ENCODE results near the gene DDX18.
"Not testable (repeated sequence)": the region's sequence is repeated elsewhere in the genome, so short reads cannot be mapped to it uniquely, and the experiment has no call there.

The DDX18 gene

GRCh38 chr2:117814417-117815264 is at the start of gene DDX18:
Gene DDX18 (plus strand): TSS chr2:117814691. CDS start chr2:117814778, 87 bp downstream.
- Mint-ChIP-seq H3K36me3 (ENCODE audit: low read depth) (peaks cover 49% of the 10 kb centered on the region), H3K9me3 (no peaks in the 10 kb centered on the region)

GRCh38 chr2:117770730-117771129 is 43.8 kb upstream of the DDX18 start:
- peaks cover 14% of the 10 kb centered on the region for H3K27me3 Mint-ChIP-seq
- no peaks in the 10 kb centered on the region for H3K9me3 Mint-ChIP-seq
- H3K36me3 Mint-ChIP-seq (ENCODE audit: low read depth): no peaks in the 10 kb centered on the region
- H3K4me1 Mint-ChIP-seq (ENCODE audit: low read depth): no peaks in the 10 kb centered on the region
- no peak overlapping the region for H3K27ac Mint-ChIP-seq
- H3K4me3 Mint-ChIP-seq: no peak overlapping the region

More at GRCh38 chr2:117814417-117815264, at the start of gene DDX18:
- Mint-ChIP-seq H3K4me3 (peak within 1 kb of the TSS; percentile 86), H3K4me1 (ENCODE audit: low read depth) (peaks cover 46% of the 10 kb centered on the region), H3K27ac (peak within 1 kb of the TSS; percentile 94), H3K27me3 (no peaks in the 10 kb centered on the region)

DNA sequence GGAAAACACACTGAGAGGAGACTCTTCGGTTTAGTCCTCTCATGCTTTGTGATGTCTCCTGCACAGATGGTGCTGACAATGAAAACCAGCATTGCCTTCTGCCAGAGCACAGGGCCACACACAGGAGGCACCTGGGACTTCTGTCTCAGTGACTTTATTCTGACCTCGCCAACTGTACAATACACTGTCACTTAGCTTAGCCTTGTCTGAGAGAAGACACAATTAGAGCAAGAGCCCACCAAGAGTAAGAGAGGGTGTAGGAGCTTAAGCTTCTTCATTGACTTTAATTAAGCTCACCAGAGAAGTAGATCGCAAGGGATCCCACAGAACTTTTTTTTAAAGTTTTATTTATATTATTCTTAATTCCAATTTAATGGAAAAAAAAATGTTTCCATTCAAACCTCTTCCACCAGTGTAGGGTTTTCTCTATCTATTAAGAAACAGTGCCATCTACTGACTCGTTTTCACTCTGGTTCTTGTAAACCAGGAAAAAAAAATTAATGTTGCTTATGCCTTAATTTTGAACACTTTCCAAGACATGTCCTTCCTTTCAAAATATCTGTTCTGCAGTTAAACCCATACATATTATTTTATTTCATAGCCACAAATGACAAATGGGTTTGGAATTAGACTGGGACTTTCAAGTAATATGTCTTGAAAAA is 42.4 kb upstream of the DDX18 start:
- Mint-ChIP-seq H3K36me3 (ENCODE audit: low read depth) (no peaks in the 10 kb centered on the region), H3K27me3 (peaks cover 18% of the 10 kb centered on the region), H3K4me3 (no peak overlapping the region), H3K4me1 (ENCODE audit: low read depth) (no peaks in the 10 kb centered on the region), H3K9me3 (no peaks in the 10 kb centered on the region), H3K27ac (no peak overlapping the region)

GRCh38 chr2:117774716-117775115 is 39.8 kb upstream of the DDX18 start:
- H3K4me1 Mint-ChIP-seq (ENCODE audit: low read depth): no peaks in the 10 kb centered on the region
- no peaks in the 10 kb centered on the region for H3K36me3 Mint-ChIP-seq (ENCODE audit: low read depth)
- no peak overlapping the region for H3K27ac Mint-ChIP-seq

DNA sequence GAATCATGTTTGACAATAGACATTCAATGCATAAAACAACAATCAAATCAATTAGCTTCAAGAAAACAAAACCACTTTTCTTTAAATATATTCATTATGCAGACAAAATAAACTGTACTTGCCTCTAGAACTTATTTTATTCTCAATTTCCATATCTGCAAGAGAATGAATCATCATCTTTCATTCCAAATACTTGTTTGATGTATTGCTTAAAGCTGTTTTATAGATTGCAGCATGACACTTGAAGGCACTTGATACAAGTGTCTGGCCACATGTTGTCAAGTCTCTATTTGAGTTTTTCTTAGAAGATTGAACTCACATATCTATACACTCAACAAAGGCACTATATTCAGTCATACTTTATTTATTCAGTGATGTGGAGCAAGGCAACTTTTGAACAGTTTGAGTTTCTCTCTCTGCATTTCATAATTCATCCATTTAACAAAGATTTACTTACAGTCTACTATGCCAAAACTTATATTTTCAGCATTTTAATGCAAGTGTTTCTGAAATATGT is 38.7 kb upstream of the DDX18 start:
- H3K4me1 Mint-ChIP-seq (ENCODE audit: low read depth): no peaks in the 10 kb centered on the region
- H3K36me3 Mint-ChIP-seq (ENCODE audit: low read depth): no peaks in the 10 kb centered on the region
- H3K9me3 Mint-ChIP-seq: peaks cover 6% of the 10 kb centered on the region
- H3K27me3 Mint-ChIP-seq: peaks cover 11% of the 10 kb centered on the region
- H3K4me3 Mint-ChIP-seq: no peak overlapping the region
- no peak overlapping the region for H3K27ac Mint-ChIP-seq

More at GRCh38 chr2:117774716-117775115, 39.8 kb upstream of the DDX18 start:
- Mint-ChIP-seq H3K27me3 (peaks cover 17% of the 10 kb centered on the region), H3K9me3 (peaks cover 6% of the 10 kb centered on the region), H3K4me3 (no peak overlapping the region)

- peaks cover 11% of the 10 kb centered on the region for H3K27me3 Mint-ChIP-seq
Measured at GRCh38 chr2:117776888-117777287, 37.6 kb upstream of the DDX18 start.

GRCh38 chr2:117785740-117786139 is 28.8 kb upstream of the DDX18 start:
- Mint-ChIP-seq H3K27me3 (peaks cover 11% of the 10 kb centered on the region), H3K27ac (no peak overlapping the region), H3K4me1 (ENCODE audit: low read depth) (no peaks in the 10 kb centered on the region), H3K9me3 (peaks cover 11% of the 10 kb centered on the region), H3K36me3 (ENCODE audit: low read depth) (no peaks in the 10 kb centered on the region), H3K4me3 (no peak overlapping the region)

More at GRCh38 chr2:117776888-117777287, 37.6 kb upstream of the DDX18 start:
- Mint-ChIP-seq H3K9me3 (peaks cover 6% of the 10 kb centered on the region), H3K4me3 (no peak overlapping the region), H3K27ac (no peak overlapping the region), H3K36me3 (ENCODE audit: low read depth) (no peaks in the 10 kb centered on the region), H3K4me1 (ENCODE audit: low read depth) (no peaks in the 10 kb centered on the region)

DNA sequence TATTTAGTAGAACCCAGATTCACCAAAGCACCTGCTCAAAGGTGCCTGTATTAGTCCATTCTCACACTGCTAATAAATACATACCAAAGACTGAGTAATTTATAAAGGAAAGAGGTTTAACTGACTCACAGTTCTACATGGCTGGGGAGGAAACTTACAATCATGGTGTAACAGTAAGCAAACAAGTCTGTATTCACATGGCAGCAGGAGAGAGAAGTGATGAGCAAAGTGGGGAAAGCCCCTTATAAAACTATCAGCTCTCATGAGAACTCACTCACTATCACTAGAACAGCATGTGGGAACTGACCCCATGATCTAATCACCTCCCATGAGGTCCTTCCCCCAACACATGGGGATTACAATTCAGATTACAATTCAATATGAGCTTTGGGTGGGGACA is 28.0 kb upstream of the DDX18 start:
- Mint-ChIP-seq H3K27ac (no peak overlapping the region), H3K4me3 (no peak overlapping the region), H3K9me3 (peaks cover 11% of the 10 kb centered on the region), H3K36me3 (ENCODE audit: low read depth) (no peaks in the 10 kb centered on the region), H3K27me3 (peaks cover 9% of the 10 kb centered on the region), H3K4me1 (ENCODE audit: low read depth) (no peaks in the 10 kb centered on the region)

DNA sequence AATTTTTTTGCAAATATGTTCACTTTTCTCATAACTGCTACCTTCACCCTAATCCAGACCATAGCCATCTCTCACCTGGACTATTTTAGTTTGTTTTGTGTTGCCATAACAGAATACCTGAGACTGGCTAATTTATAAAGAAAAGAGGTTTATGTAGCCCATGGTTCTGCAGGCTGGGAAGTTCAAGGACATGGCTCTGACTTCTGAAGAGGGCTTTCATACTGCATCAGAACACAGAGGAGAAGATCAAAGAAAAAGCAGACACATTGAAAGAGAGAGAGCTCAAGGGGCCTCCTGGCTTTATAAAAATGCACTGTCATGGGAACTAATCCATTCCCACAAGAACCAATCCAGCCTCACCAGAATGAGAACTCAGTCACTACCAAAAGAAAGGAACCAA is 25.0 kb upstream of the DDX18 start:
- Mint-ChIP-seq H3K27me3 (peaks cover 11% of the 10 kb centered on the region), H3K27ac (no peak overlapping the region), H3K4me1 (ENCODE audit: low read depth) (no peaks in the 10 kb centered on the region), H3K9me3 (peaks cover 11% of the 10 kb centered on the region), H3K36me3 (ENCODE audit: low read depth) (no peaks in the 10 kb centered on the region), H3K4me3 (no peak overlapping the region)

DNA sequence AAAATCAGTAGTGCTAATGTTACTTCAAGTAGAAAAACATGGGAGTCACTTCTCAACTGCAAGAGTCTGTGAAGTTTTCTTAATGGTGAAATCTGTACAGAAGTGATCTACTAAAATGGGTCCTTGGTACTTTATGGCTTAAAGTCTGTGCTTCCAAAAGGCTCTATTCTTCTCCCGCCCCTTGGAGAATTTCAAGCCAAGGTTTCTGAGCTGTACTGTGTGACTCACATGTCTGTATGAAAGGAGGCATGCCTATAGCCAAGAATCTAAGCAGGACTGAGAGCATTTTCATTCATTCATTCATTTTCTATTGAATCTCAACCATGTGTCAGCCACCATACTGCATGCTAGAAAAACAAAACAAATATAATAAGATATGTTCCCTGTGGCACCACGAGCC is 19.8 kb upstream of the DDX18 start:
- Mint-ChIP-seq H3K27me3 (peaks cover 18% of the 10 kb centered on the region), H3K27ac (no peak overlapping the region), H3K4me3 (no peak overlapping the region), H3K4me1 (ENCODE audit: low read depth) (no peaks in the 10 kb centered on the region), H3K36me3 (ENCODE audit: low read depth) (no peaks in the 10 kb centered on the region), H3K9me3 (peaks cover 8% of the 10 kb centered on the region)

DNA sequence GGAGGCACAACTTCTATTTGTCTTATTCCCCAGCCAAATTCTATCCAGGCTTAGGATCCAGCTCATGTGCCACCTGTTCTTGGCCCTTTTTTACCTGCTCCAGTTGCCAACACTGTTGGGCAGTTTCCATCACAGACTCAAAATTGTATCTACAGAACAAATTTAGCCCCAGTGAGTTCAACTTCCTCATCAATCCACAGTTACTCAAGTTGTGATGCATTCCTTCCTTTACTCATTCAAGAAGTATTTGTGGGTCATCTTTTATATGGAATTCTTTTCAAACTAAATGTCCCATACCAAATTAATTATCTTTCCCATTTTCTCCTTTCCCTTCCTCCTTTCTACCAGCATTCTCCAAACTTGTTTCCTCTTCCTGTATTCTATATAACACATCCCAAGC is 12.7 kb upstream of the DDX18 start:
- H3K27me3 Mint-ChIP-seq: peaks cover 27% of the 10 kb centered on the region
- no peaks in the 10 kb centered on the region for H3K36me3 Mint-ChIP-seq (ENCODE audit: low read depth)
- H3K4me3 Mint-ChIP-seq: no peak overlapping the region
- no peaks in the 10 kb centered on the region for H3K4me1 Mint-ChIP-seq (ENCODE audit: low read depth)
- H3K27ac Mint-ChIP-seq: no peak overlapping the region
- no peaks in the 10 kb centered on the region for H3K9me3 Mint-ChIP-seq

GRCh38 chr2:117803644-117804325 is 10.7 kb upstream of the DDX18 start:
- H3K9me3 Mint-ChIP-seq; H3K36me3 Mint-ChIP-seq (ENCODE audit: low read depth); H3K4me1 Mint-ChIP-seq (ENCODE audit: low read depth); H3K27ac Mint-ChIP-seq: not testable (repeated sequence)
- H3K27me3 Mint-ChIP-seq: peaks cover 27% of the 10 kb centered on the region
- H3K4me3 Mint-ChIP-seq: peak overlapping the region; percentile 71

GRCh38 chr2:117812443-117812842 is 2.0 kb upstream of the DDX18 start:
- Mint-ChIP-seq H3K4me1 (ENCODE audit: low read depth) (peaks cover 24% of the 10 kb centered on the region), H3K9me3 (no peaks in the 10 kb centered on the region), H3K27me3 (no peaks in the 10 kb centered on the region), H3K27ac (no peak overlapping the region), H3K36me3 (ENCODE audit: low read depth) (peaks cover 27% of the 10 kb centered on the region), H3K4me3 (no peak overlapping the region)

DNA sequence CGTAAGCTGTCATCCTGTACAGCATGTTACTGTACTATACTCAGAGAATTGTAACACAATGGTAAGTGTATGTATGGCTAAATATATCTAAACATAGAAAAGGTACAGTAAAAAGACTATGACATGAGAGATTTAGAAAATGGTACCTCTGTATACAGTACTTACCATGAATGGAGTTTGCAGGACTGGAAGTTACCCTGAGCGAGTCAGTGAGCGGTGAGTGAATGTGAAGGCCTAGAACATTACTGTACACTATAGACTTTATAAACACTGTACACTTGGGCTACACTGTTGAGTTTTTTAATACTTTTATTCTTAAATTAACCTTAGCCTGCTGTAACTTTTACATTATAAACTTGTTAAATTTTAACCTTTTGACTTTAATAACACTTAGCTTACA is 1.5 kb downstream of the DDX18 start:
- peaks cover 62% of the 10 kb centered on the region for H3K36me3 Mint-ChIP-seq (ENCODE audit: low read depth)
- H3K27ac Mint-ChIP-seq: peak overlapping the region; percentile 94
- no peaks in the 10 kb centered on the region for H3K9me3 Mint-ChIP-seq
- peak overlapping the region; percentile 86 for H3K4me3 Mint-ChIP-seq
- H3K27me3 Mint-ChIP-seq: no peaks in the 10 kb centered on the region
- H3K4me1 Mint-ChIP-seq (ENCODE audit: low read depth): peaks cover 59% of the 10 kb centered on the region

DNA sequence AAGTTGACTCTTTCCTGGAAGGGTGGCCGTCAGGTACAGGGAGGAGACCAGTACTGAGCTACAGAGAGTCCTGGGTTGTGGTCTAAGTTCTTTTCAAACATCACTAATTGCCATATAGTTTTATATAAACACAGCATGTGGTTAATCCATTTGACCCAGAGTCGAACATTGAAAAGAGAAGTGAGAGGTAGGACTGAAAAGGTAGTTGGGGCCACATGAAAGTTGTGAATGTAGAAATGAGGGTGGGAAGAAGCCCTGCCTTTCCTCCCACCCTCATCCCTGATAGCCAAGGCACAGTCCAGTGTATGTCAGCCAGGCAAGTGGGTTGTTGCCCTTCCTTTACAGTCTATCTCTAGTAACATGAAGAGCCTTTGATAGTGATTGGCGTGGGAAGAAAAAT is 4.4 kb downstream of the DDX18 start:
- H3K27me3 Mint-ChIP-seq: no peaks in the 10 kb centered on the region
- peak overlapping the region; percentile 51 for H3K27ac Mint-ChIP-seq
- no peak overlapping the region for H3K4me3 Mint-ChIP-seq
- peaks cover 92% of the 10 kb centered on the region for H3K36me3 Mint-ChIP-seq (ENCODE audit: low read depth)
- H3K4me1 Mint-ChIP-seq (ENCODE audit: low read depth): peaks cover 61% of the 10 kb centered on the region
- no peaks in the 10 kb centered on the region for H3K9me3 Mint-ChIP-seq

All from stimulated activated naive CD8-positive, alpha-beta T cell treated with anti-CD3 and anti-CD28 coated beads, Interleukin-15, Interleukin-2, amounts not matched to agents 100 ng/mL and 50 ng/mL, for 24 hours (primary cell).